HepG2 (cell line): ENCODE data around the gene MYO18B. TPM values are rescaled to one million over a fixed set of nuclear protein-coding genes. Genes with fewer than 3 reads are reported as not detected.

ENCODE experiments used
- ATAC-seq: fragments of 200-7000 bp; cut with Tn5 transposase; 3 replicates; pipeline ENCODE4 v1.9.1; 2020; ENCODE audit warnings: mild to moderate bottlenecking, moderate library complexity
- BruUV-seq: library from RNA; stranded (reverse); fragments of 400-500 nt; replicated peaks from 2 replicates; lab custom pipeline; 2021; lab: Mats Ljungman, UMichigan
- CTCF ChIA-PET: fragments of 300-600 bp; formaldehyde crosslinking; extraction: SDS; loops from one replicate; lab custom pipeline; 2021; ENCODE audit warnings: low total read pairs, inconsistent platforms, low intra/inter-chr PET ratio; lab: Yijun Ruan, JAX
- POLR2A ChIA-PET: fragments of 350-600 bp; sonication (Branson Sonifier 250); formaldehyde crosslinking; loops from one replicate; lab custom pipeline; 2020; ENCODE audit warnings: antibody characterized with exemption, inconsistent platforms; lab: Yijun Ruan, JAX
- DNase-seq: peaks from one replicate; pipeline ENCODE4 v3.0.0-alpha.2; 2015; ENCODE audit warnings: low spot score
- FAIRE-seq: peaks from 3 replicates; lab custom pipeline; 2011; peaks lifted over from hg19 to GRCh38; lab: Jason Lieb, UNC
- H2AFZ ChIP-seq: one replicate; pipeline ENCODE4 v1.6.1; 2011; ENCODE audit warnings: low read length, inconsistent platforms
- H3K27ac ChIP-seq: fragments of 300-600 bp; 3 replicates; pipeline ENCODE4 v1.8.0; 2011; ENCODE audit warnings: mixed run types, mild to moderate bottlenecking, mixed read lengths, low read length, inconsistent platforms; ENCODE audit not compliant: insufficient read depth; ENCODE audit errors: extremely low read length
- H3K27me3 ChIP-seq, 2 experiments: fragments of 200-600 bp in 1 of 2; 2 replicates in 1 of 2; 3 replicates in 1 of 2; pipeline versions ENCODE4 v1.6.0 to v1.8.0; 2011; ENCODE audit warnings: low read length in 2 of 2, mild to moderate bottlenecking in 2 of 2, moderate library complexity in 2 of 2, inconsistent platforms in 1 of 2; ENCODE audit not compliant: insufficient read depth in 2 of 2, control insufficient read depth in 1 of 2
- H3K36me3 ChIP-seq, 2 experiments: fragments of 200-600 bp in 1 of 2; replicated peaks in 1 of 2; 2 replicates in 1 of 2; 3 replicates in 1 of 2; pipeline versions ENCODE4 v1.5.1 to v1.8.0; 2011; ENCODE audit warnings: low read length in 2 of 2, inconsistent platforms in 1 of 2; ENCODE audit not compliant: insufficient read depth in 2 of 2, control insufficient read depth in 1 of 2
- H3K4me1 ChIP-seq: 2 replicates; pipeline ENCODE4 v1.5.1; 2012; ENCODE audit warnings: low read length, inconsistent platforms; ENCODE audit not compliant: insufficient read depth
- H3K4me2 ChIP-seq: 2 replicates; pipeline ENCODE4 v1.6.0; 2011; ENCODE audit warnings: low read depth, low read length, inconsistent platforms
- H3K4me3 ChIP-seq, 3 experiments: fragments of 200-600 bp in 1 of 3; sonication (generic), shearing (Covaris generic) in 1 of 3; replicated peaks in 1 of 3; 2 replicates each; pipeline ENCODE4 v1.5.1; 2011 to 2016; ENCODE audit warnings: low read length in 3 of 3, inconsistent platforms in 2 of 3, low read depth in 2 of 3, mild to moderate bottlenecking in 2 of 3, control low read depth in 1 of 3, mixed read lengths in 1 of 3; ENCODE audit not compliant: insufficient read depth in 1 of 3
- H3K79me2 ChIP-seq: one replicate; pipeline ENCODE4 v1.6.1; 2011; ENCODE audit warnings: low read length, inconsistent platforms; ENCODE audit not compliant: insufficient read depth
- H3K9ac ChIP-seq: 2 replicates; pipeline ENCODE4 v1.6.0; 2011; ENCODE audit warnings: mild to moderate bottlenecking, low read depth, low read length, inconsistent platforms; ENCODE audit not compliant: insufficient read depth
- H3K9me3 ChIP-seq: 2 replicates; pipeline ENCODE4 v1.5.1; 2012; ENCODE audit warnings: mild to moderate bottlenecking, low read length
- H4K20me1 ChIP-seq: 2 replicates; pipeline ENCODE4 v1.6.0; 2011; ENCODE audit warnings: inconsistent platforms, mild to moderate bottlenecking, low read length, moderate library complexity; ENCODE audit not compliant: insufficient read depth
- ARNT2 ChIP-seq: sonication (generic); formaldehyde crosslinking; IDR thresholded peaks from 2 replicates; pipeline ENCODE4 v1.8.0; 2022; ENCODE audit warnings: mild to moderate bottlenecking, low read depth, missing genetic modification reagents, moderate library complexity
- ATAD3A ChIP-seq: sonication (generic); formaldehyde crosslinking; IDR thresholded peaks from 2 replicates; pipeline ENCODE4 v1.4.0; 2020; ENCODE audit warnings: missing genetic modification reagents
- CREM ChIP-seq, 2 experiments: sonication (generic) in 1 of 2; formaldehyde crosslinking in 1 of 2; IDR thresholded peaks; 2 replicates each; pipeline versions ENCODE4 v1.4.0 to v1.6.1; 2016 to 2020; ENCODE audit warnings: antibody characterized with exemption in 1 of 2, mild to moderate bottlenecking in 1 of 2, missing genetic modification reagents in 1 of 2
- HNRNPLL ChIP-seq: fragments of 200-400 bp; formaldehyde crosslinking; IDR thresholded peaks from 2 replicates; pipeline ENCODE4 v1.6.1; 2017; ENCODE audit warnings: mild to moderate bottlenecking, low read depth, low read length; ENCODE audit not compliant: poor library complexity, severe bottlenecking
- KLF12 ChIP-seq: sonication (generic); formaldehyde crosslinking; IDR thresholded peaks from 2 replicates; pipeline ENCODE4 v1.4.0; 2020; ENCODE audit warnings: missing genetic modification reagents, borderline replicate concordance
- NR2F6 ChIP-seq, 2 experiments: IDR thresholded peaks; 2 replicates each; pipeline ENCODE4 v1.6.1; 2016; ENCODE audit warnings: antibody characterized with exemption in 1 of 2, mild to moderate bottlenecking in 1 of 2
- ONECUT2 ChIP-seq: sonication (generic); formaldehyde crosslinking; IDR thresholded peaks from 2 replicates; pipeline ENCODE4 v1.4.0; 2020; ENCODE audit warnings: missing genetic modification reagents
- RELA ChIP-seq: sonication (generic); formaldehyde crosslinking; IDR thresholded peaks from 2 replicates; pipeline ENCODE4 v1.4.0; 2020; ENCODE audit warnings: missing genetic modification reagents
- SMC3 ChIP-seq: IDR thresholded peaks from 2 replicates; pipeline ENCODE4 v1.6.1; 2011; ENCODE audit warnings: low read length, improper control_type of control experiment
- STAG1 ChIP-seq: sonication (generic); formaldehyde crosslinking; IDR thresholded peaks from 2 replicates; pipeline ENCODE4 v1.4.0; 2020; ENCODE audit warnings: missing genetic modification reagents
- THAP11 ChIP-seq: IDR thresholded peaks from 2 replicates; pipeline ENCODE4 v1.6.1; 2016; ENCODE audit warnings: missing biosample characterization, missing genetic modification reagents
- THYN1 ChIP-seq: sonication (generic); formaldehyde crosslinking; IDR thresholded peaks from 2 replicates; pipeline ENCODE4 v1.8.1; 2023; ENCODE audit warnings: low read depth, mild to moderate bottlenecking, moderate library complexity, missing genetic modification reagents, borderline replicate concordance
- ZNF292 ChIP-seq: sonication (generic); formaldehyde crosslinking; IDR thresholded peaks from 2 replicates; pipeline ENCODE4 v1.8.1; 2022; ENCODE audit warnings: mild to moderate bottlenecking, low read depth, missing genetic modification reagents, borderline replicate concordance
- ZNF33A ChIP-seq: sonication (generic); formaldehyde crosslinking; IDR thresholded peaks from 2 replicates; pipeline ENCODE4 v1.5.1; 2020; ENCODE audit warnings: missing genetic modification reagents, mild to moderate bottlenecking, moderate library complexity, borderline replicate concordance
- ZNF546 ChIP-seq: sonication (generic); formaldehyde crosslinking; conservative IDR thresholded peaks from 2 replicates; pipeline ENCODE4 v1.8.1; 2023; ENCODE audit warnings: mild to moderate bottlenecking, missing genetic modification reagents
- in situ Hi-C: cut with HindIII; loops from 2 replicates; pipeline ENCODE4 v1.10.0; 2017; ENCODE audit warnings: low pct_unique_long_range_greater_than_20kb; ENCODE audit not compliant: extremely low pct_ligation_motif_present
- intact Hi-C: fragments of 100-400 bp; cut with micrococcal nuclease; formaldehyde crosslinking; loops from one replicate; pipeline ENCODE4 v1.10.0; 2022; ENCODE audit not compliant: unreplicated experiment
- polyA plus RNA-seq, 8 experiments: library from polyadenylated mRNA; depleted of rRNA in 3 of 8; stranded (reverse) in 7 of 8; unstranded in 1 of 8; fragments of >200 nt; fragmentation: Illumina TruSeq in 4 of 8; extraction: Trizol in 4 of 8; gene quantifications; 2 replicates each; pipeline versions ENCODE4 v1.2.1 to v1.2.3, GENCODE V29; 2011 to 2016; ENCODE audit warnings: low read depth in 4 of 8, missing spikeins in 1 of 8, mixed read lengths in 1 of 8; ENCODE audit not compliant: insufficient read depth in 1 of 8
- total RNA-seq, 5 experiments: library from RNA; depleted of rRNA; stranded (reverse); fragments of >200 nt; fragmentation: Illumina TruSeq; extraction: Trizol; gene quantifications; 2 replicates each; pipeline ENCODE4 v1.2.3, GENCODE V29; 2016; ENCODE audit warnings: low read depth in 1 of 5
- TF ChIP-seq, protein P1 (sequence below): sonication (generic); formaldehyde crosslinking; IDR thresholded peaks from 2 replicates; pipeline ENCODE4 v1.4.0; 2020; ENCODE audit warnings: mild to moderate bottlenecking, missing genetic modification reagents
- TF ChIP-seq, protein P2 (sequence below): sonication (generic); formaldehyde crosslinking; conservative IDR thresholded peaks from 2 replicates; pipeline ENCODE4 v1.5.0; 2020; ENCODE audit warnings: missing genetic modification reagents
- TF ChIP-seq, protein P3 (sequence below): sonication (generic); formaldehyde crosslinking; IDR thresholded peaks from 2 replicates; pipeline ENCODE4 v1.4.0; 2020; ENCODE audit warnings: missing genetic modification reagents, borderline replicate concordance
- TF ChIP-seq, protein P4 (sequence below): sonication (generic); formaldehyde crosslinking; IDR thresholded peaks from 2 replicates; pipeline ENCODE4 v1.5.0; 2020; ENCODE audit warnings: mild to moderate bottlenecking, missing genetic modification reagents, moderate library complexity

The MYO18B gene
- total and polyA plus RNA-seq, 2 of the 13 experiments (the other 11 are each of a cell fraction or from before 2014, with no cell fraction given) = 0.01 TPM; not detected in 1

DNA sequence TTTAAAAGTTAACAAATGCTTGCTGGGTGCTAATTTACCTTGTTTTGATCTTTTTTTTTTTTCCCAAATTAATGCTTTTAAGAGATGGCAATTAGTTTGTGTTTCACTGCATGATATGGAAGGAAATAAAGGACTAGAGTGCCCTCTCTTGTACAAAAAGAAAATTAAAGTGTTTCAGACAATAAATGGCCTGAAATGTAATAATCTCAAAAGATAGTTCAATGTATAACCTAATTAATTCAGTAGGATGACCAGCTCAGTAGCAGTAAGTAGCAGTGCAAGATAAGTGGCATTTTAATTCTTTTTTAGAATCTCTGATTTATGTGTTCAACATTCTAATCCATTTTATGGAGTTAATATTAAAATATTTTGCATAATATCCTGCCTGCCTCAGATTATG is 39.9 kb upstream of the MYO18B start:
- in situ Hi-C loops = loop anchor here (5.0 kb wide), 1 partner anchor 240 kb away; no protein-coding TSS in a partner anchor
- Histone ChIP-seq H3K27ac (no peak overlapping the region), H2AFZ (no peak overlapping the region), H3K4me2 (no peak overlapping the region), H3K79me2 (no peaks in the 10 kb centered on the region), H3K9me3 (no peaks in the 10 kb centered on the region), H4K20me1 (no peaks in the 10 kb centered on the region; the same call in 1 of the 2 replicates), H3K27me3 (no peaks in the 10 kb centered on the region), H3K4me3 (no peak overlapping the region), H3K36me3 (peaks cover 4 to 12% of the 10 kb centered on the region in 2 experiments; a peak in 3 of 5 replicates), H3K9ac (no peak overlapping the region), H3K4me1 (no peaks in the 10 kb centered on the region)
- CTCF ChIA-PET = interaction anchor here (0.6 to 3.0 kb wide), 5 partner anchors 68 to 466 kb away, joined by 3 to 13 read pairs (median 3); no protein-coding TSS in a partner anchor
- DNase-seq (peak; percentile 18), ATAC-seq (no peak), FAIRE-seq (no peak)
- no TSS peak for BruUV-seq
- intact Hi-C loops = loop anchor here (1.0 to 5.0 kb wide), 3 partner anchors 70 to 158 kb away; partner anchors contain the start of gene GRK3
- POLR2A ChIA-PET = no interaction called here
- TF ChIP-seq THAP11 (CRISPR knock-in tag) (no peak), SMC3 (peak; percentile 46; the same call in 1 of the 2 replicates), ZNF292 (no peak), CREM (IDR thresholded peaks at IDR 0.05) (no peak), CREM (CRISPR knock-in tag; IDR thresholded peaks at IDR 0.05) (no peak), HNRNPLL (no peak), ZNF33A (CRISPR knock-in tag) (no peak), THYN1 (CRISPR knock-in tag) (no peak), RELA (CRISPR knock-in tag) (no peak), STAG1 (CRISPR knock-in tag) (peak; percentile 78), NR2F6 (IDR thresholded peaks at IDR 0.05) (no peak), NR2F6 (CRISPR knock-in tag; IDR thresholded peaks at IDR 0.05) (no peak), ONECUT2 (CRISPR knock-in tag) (no peak), ZNF546 (no peak), ARNT2 (no peak), ATAD3A (CRISPR knock-in tag) (no peak), KLF12 (CRISPR knock-in tag) (no peak)
- TF ChIP-seq, protein P1, sequence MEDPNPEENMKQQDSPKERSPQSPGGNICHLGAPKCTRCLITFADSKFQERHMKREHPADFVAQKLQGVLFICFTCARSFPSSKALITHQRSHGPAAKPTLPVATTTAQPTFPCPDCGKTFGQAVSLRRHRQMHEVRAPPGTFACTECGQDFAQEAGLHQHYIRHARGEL (CRISPR knock-in tag) = no peak
- TF ChIP-seq, protein P2, sequence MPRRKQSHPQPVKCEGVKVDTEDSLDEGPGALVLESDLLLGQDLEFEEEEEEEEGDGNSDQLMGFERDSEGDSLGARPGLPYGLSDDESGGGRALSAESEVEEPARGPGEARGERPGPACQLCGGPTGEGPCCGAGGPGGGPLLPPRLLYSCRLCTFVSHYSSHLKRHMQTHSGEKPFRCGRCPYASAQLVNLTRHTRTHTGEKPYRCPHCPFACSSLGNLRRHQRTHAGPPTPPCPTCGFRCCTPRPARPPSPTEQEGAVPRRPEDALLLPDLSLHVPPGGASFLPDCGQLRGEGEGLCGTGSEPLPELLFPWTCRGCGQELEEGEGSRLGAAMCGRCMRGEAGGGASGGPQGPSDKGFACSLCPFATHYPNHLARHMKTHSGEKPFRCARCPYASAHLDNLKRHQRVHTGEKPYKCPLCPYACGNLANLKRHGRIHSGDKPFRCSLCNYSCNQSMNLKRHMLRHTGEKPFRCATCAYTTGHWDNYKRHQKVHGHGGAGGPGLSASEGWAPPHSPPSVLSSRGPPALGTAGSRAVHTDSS (CRISPR knock-in tag) = no peak
- TF ChIP-seq, protein P3, sequence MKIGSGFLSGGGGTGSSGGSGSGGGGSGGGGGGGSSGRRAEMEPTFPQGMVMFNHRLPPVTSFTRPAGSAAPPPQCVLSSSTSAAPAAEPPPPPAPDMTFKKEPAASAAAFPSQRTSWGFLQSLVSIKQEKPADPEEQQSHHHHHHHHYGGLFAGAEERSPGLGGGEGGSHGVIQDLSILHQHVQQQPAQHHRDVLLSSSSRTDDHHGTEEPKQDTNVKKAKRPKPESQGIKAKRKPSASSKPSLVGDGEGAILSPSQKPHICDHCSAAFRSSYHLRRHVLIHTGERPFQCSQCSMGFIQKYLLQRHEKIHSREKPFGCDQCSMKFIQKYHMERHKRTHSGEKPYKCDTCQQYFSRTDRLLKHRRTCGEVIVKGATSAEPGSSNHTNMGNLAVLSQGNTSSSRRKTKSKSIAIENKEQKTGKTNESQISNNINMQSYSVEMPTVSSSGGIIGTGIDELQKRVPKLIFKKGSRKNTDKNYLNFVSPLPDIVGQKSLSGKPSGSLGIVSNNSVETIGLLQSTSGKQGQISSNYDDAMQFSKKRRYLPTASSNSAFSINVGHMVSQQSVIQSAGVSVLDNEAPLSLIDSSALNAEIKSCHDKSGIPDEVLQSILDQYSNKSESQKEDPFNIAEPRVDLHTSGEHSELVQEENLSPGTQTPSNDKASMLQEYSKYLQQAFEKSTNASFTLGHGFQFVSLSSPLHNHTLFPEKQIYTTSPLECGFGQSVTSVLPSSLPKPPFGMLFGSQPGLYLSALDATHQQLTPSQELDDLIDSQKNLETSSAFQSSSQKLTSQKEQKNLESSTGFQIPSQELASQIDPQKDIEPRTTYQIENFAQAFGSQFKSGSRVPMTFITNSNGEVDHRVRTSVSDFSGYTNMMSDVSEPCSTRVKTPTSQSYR (CRISPR knock-in tag) = no peak
- TF ChIP-seq, protein P4, sequence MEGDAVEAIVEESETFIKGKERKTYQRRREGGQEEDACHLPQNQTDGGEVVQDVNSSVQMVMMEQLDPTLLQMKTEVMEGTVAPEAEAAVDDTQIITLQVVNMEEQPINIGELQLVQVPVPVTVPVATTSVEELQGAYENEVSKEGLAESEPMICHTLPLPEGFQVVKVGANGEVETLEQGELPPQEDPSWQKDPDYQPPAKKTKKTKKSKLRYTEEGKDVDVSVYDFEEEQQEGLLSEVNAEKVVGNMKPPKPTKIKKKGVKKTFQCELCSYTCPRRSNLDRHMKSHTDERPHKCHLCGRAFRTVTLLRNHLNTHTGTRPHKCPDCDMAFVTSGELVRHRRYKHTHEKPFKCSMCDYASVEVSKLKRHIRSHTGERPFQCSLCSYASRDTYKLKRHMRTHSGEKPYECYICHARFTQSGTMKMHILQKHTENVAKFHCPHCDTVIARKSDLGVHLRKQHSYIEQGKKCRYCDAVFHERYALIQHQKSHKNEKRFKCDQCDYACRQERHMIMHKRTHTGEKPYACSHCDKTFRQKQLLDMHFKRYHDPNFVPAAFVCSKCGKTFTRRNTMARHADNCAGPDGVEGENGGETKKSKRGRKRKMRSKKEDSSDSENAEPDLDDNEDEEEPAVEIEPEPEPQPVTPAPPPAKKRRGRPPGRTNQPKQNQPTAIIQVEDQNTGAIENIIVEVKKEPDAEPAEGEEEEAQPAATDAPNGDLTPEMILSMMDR = peak; percentile 45
